Measurements from ENCODE around the gene OR6B2.

DNA sequence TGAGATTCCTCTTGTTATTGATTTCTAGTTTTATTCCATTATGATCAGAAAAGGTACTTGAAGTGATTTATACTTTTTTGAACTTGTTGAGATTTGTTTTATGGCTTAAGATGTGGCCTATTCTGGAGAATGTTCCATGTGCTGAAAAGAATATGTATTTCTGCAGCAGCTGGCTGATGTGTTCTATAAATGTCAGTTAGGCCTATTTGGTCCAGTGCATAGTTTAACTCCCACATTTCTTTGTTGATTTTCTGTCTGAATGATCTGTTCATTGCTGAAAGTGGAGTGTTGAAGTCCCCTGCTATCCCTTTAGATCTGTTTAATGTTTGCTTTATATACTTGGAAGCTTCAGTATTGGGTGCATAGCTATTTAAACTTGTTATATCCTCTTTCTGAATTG lies 7.1 kb upstream of the OR6B2 start:
- TF ChIP-seq, protein P1, sequence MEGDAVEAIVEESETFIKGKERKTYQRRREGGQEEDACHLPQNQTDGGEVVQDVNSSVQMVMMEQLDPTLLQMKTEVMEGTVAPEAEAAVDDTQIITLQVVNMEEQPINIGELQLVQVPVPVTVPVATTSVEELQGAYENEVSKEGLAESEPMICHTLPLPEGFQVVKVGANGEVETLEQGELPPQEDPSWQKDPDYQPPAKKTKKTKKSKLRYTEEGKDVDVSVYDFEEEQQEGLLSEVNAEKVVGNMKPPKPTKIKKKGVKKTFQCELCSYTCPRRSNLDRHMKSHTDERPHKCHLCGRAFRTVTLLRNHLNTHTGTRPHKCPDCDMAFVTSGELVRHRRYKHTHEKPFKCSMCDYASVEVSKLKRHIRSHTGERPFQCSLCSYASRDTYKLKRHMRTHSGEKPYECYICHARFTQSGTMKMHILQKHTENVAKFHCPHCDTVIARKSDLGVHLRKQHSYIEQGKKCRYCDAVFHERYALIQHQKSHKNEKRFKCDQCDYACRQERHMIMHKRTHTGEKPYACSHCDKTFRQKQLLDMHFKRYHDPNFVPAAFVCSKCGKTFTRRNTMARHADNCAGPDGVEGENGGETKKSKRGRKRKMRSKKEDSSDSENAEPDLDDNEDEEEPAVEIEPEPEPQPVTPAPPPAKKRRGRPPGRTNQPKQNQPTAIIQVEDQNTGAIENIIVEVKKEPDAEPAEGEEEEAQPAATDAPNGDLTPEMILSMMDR (IDR thresholded peaks at IDR 0.05; ENCODE audit: low read depth, low read length) = no peak
- TF ChIP-seq EZH2phosphoT487 (IDR thresholded peaks at IDR 0.05; ENCODE audit: low read depth) = no peak

Measured in OCI-LY3 (cell line).